WTC11 (cell line): Measurements from ENCODE around the gene MCM3AP. TPM values are rescaled to one million over a fixed set of nuclear protein-coding genes. Genes with fewer than 3 reads are reported as not detected.

Source experiments
- ATAC-seq: fragments of 200-7000 bp; cut with Tn5 transposase; 2 replicates; pipeline ENCODE4 v1.10.0; 2021; ENCODE audit warnings: mild to moderate bottlenecking, moderate library complexity
- CTCF ChIA-PET: fragments of 300-600 bp; sonication (Branson Sonifier 250); formaldehyde crosslinking; loops from one replicate; lab custom pipeline; 2021; ENCODE audit warnings: antibody characterized with exemption; lab: Charles Lee
- POLR2A ChIA-PET: fragments of 350-600 bp; sonication (Branson Sonifier 250); formaldehyde crosslinking; loops from one replicate; lab custom pipeline; 2021; ENCODE audit warnings: antibody characterized with exemption; lab: Charles Lee
- DNase-seq: peaks from one replicate; pipeline ENCODE4 v3.0.0; 2021; ENCODE audit warnings: low spot score
- H3K27ac Mint-ChIP-seq: 2 replicates; pipeline ENCODE4 v1.8.0; 2021; ENCODE audit warnings: mixed read lengths
- H3K27me3 Mint-ChIP-seq: 2 replicates; pipeline ENCODE4 v1.8.0; 2021; ENCODE audit warnings: low read depth, mild to moderate bottlenecking, moderate library complexity, mixed read lengths
- H3K36me3 Mint-ChIP-seq: 2 replicates; pipeline ENCODE4 v1.8.0; 2021; ENCODE audit warnings: mixed read lengths
- H3K4me1 Mint-ChIP-seq: 2 replicates; pipeline ENCODE4 v1.8.0; 2022; ENCODE audit warnings: mixed read lengths
- H3K4me3 Mint-ChIP-seq: 2 replicates; pipeline ENCODE4 v1.8.0; 2021; ENCODE audit warnings: mild to moderate bottlenecking, moderate library complexity, mixed read lengths
- H3K9me3 Mint-ChIP-seq: 2 replicates; pipeline ENCODE4 v1.8.0; 2021; ENCODE audit warnings: mixed read lengths
- AFF4 ChIP-seq: sonication (generic); formaldehyde crosslinking; IDR thresholded peaks from 2 replicates; pipeline ENCODE4 v1.8.1; 2023; ENCODE audit warnings: mild to moderate bottlenecking, missing genetic modification reagents, borderline replicate concordance
- ATF1 ChIP-seq: sonication (generic); formaldehyde crosslinking; IDR thresholded peaks from 2 replicates; pipeline ENCODE4 v1.8.1; 2023; ENCODE audit warnings: mild to moderate bottlenecking, moderate library complexity, missing genetic modification reagents
- ATF2 ChIP-seq: sonication (generic); formaldehyde crosslinking; IDR thresholded peaks from 2 replicates; pipeline ENCODE4 v1.8.1; 2022; ENCODE audit warnings: low read depth, missing genetic modification reagents, borderline replicate concordance
- CDX4 ChIP-seq: fragments of 250-450 bp; sonication (Bioruptor Pico); IDR thresholded peaks from 2 replicates; pipeline ENCODE4 v1.9.0; 2021; ENCODE audit warnings: moderate library complexity, mild to moderate bottlenecking, inconsistent platforms, borderline replicate concordance
- CREB1 ChIP-seq: sonication (generic); formaldehyde crosslinking; IDR thresholded peaks from 2 replicates; pipeline ENCODE4 v1.8.0; 2023; ENCODE audit warnings: mild to moderate bottlenecking, missing genetic modification reagents
- CREM ChIP-seq: sonication (generic); formaldehyde crosslinking; IDR thresholded peaks from 2 replicates; pipeline ENCODE4 v1.8.1; 2022; ENCODE audit warnings: mild to moderate bottlenecking, missing genetic modification reagents, moderate library complexity
- E2F1 ChIP-seq: sonication (generic); formaldehyde crosslinking; IDR thresholded peaks from 2 replicates; pipeline ENCODE4 v1.8.0; 2022; ENCODE audit warnings: mild to moderate bottlenecking, missing genetic modification reagents
- ELF4 ChIP-seq: sonication (generic); formaldehyde crosslinking; IDR thresholded peaks from 2 replicates; pipeline ENCODE4 v1.8.1; 2022; ENCODE audit warnings: low read depth, mild to moderate bottlenecking, moderate library complexity, missing genetic modification reagents
- FOXK1 ChIP-seq: sonication (generic); formaldehyde crosslinking; IDR thresholded peaks from 2 replicates; pipeline ENCODE4 v1.8.0; 2022; ENCODE audit warnings: mild to moderate bottlenecking, moderate library complexity, missing genetic modification reagents
- GABPB1 ChIP-seq: sonication (generic); formaldehyde crosslinking; IDR thresholded peaks from 2 replicates; pipeline ENCODE4 v1.8.1; 2023; ENCODE audit warnings: mild to moderate bottlenecking, missing genetic modification reagents
- HMGXB4 ChIP-seq: sonication (generic); formaldehyde crosslinking; IDR thresholded peaks from 2 replicates; pipeline ENCODE4 v1.8.1; 2023; ENCODE audit warnings: mild to moderate bottlenecking, moderate library complexity, missing genetic modification reagents
- MYBL2 ChIP-seq: sonication (generic); formaldehyde crosslinking; IDR thresholded peaks from 2 replicates; pipeline ENCODE4 v1.8.1; 2023; ENCODE audit warnings: mild to moderate bottlenecking, moderate library complexity, missing genetic modification reagents
- NFATC4 ChIP-seq: fragments of 250-450 bp; sonication (Bioruptor Pico); IDR thresholded peaks from 2 replicates; pipeline ENCODE4 v1.9.0; 2021; ENCODE audit warnings: mild to moderate bottlenecking
- OVOL2 ChIP-seq: fragments of 250-450 bp; sonication (Bioruptor Pico); IDR thresholded peaks from 2 replicates; pipeline ENCODE4 v1.9.0; 2021; ENCODE audit warnings: mild to moderate bottlenecking, borderline replicate concordance
- PREB ChIP-seq: sonication (generic); formaldehyde crosslinking; IDR thresholded peaks from 2 replicates; pipeline ENCODE4 v1.8.1; 2022; ENCODE audit warnings: mild to moderate bottlenecking, missing genetic modification reagents, moderate library complexity, borderline replicate concordance
- SP1 ChIP-seq: sonication (generic); formaldehyde crosslinking; conservative IDR thresholded peaks from 2 replicates; pipeline ENCODE4 v1.8.1; 2022; ENCODE audit warnings: missing genetic modification reagents
- USF1 ChIP-seq: sonication (generic); formaldehyde crosslinking; IDR thresholded peaks from 2 replicates; pipeline ENCODE4 v1.8.0; 2022; ENCODE audit warnings: mild to moderate bottlenecking, missing genetic modification reagents
- ZNF263 ChIP-seq: sonication (generic); formaldehyde crosslinking; IDR thresholded peaks from 2 replicates; pipeline ENCODE4 v1.8.1; 2022; ENCODE audit warnings: low read depth, mild to moderate bottlenecking, moderate library complexity, missing genetic modification reagents
- ZNF317 ChIP-seq: sonication (generic); formaldehyde crosslinking; IDR thresholded peaks from 2 replicates; pipeline ENCODE4 v1.8.1; 2023; ENCODE audit warnings: low read depth, mild to moderate bottlenecking, moderate library complexity, missing genetic modification reagents, borderline replicate concordance
- ZNF425 ChIP-seq: fragments of 250-450 bp; sonication (Bioruptor Pico); conservative IDR thresholded peaks from 2 replicates; pipeline ENCODE4 v1.9.0; 2021; ENCODE audit warnings: mild to moderate bottlenecking
- total RNA-seq: library from RNA; stranded (reverse); gene quantifications from 3 replicates; pipeline ENCODE4 v1.2.3, GENCODE V29; 2021

MCM3AP gene
- total RNA-seq, 1 experiment from 2014 or later, result 167 TPM

- TF ChIP-seq PREB (CRISPR knock-in tag) (no peak), GABPB1 (no peak)
These were observed 42.7 kb upstream of the MCM3AP start (continued) for GRCh38 chr21:46328151-46328550.

GRCh38 chr21:46327711-46328110 lies 42.3 kb upstream of the MCM3AP start:
- peaks cover 12% of the 10 kb centered on the region for H3K4me1 Mint-ChIP-seq
- ATAC-seq (no peak), DNase-seq (no peak)
- POLR2A ChIA-PET, result no interaction called here
- no peaks in the 10 kb centered on the region for H3K9me3 Mint-ChIP-seq
- CTCF ChIA-PET, result no interaction called here
- H3K4me3 Mint-ChIP-seq, result no peak overlapping the region
- H3K36me3 Mint-ChIP-seq, result peaks cover 44% of the 10 kb centered on the region
- H3K27me3 Mint-ChIP-seq, result no peaks in the 10 kb centered on the region
- H3K27ac Mint-ChIP-seq, result peak overlapping the region; percentile 5; the same call in 1 of the 2 replicates
- TF ChIP-seq OVOL2, result no peak
- no peak for TF ChIP-seq SP1
- TF ChIP-seq FOXK1 (CRISPR knock-in tag), result no peak
- no peak for TF ChIP-seq CREB1 (CRISPR knock-in tag)
- no peak for TF ChIP-seq PREB (CRISPR knock-in tag)
- TF ChIP-seq CREM, result no peak
- no peak for TF ChIP-seq MYBL2 (CRISPR knock-in tag)
- TF ChIP-seq ZNF263, result no peak
- TF ChIP-seq AFF4 (CRISPR knock-in tag), result no peak
- no peak for TF ChIP-seq USF1 (CRISPR knock-in tag)
- no peak for TF ChIP-seq ATF2 (CRISPR knock-in tag)
- TF ChIP-seq CDX4 (CRISPR knock-in tag), result no peak
- no peak for TF ChIP-seq HMGXB4 (CRISPR knock-in tag)
- no peak for TF ChIP-seq ATF1 (CRISPR knock-in tag)
- TF ChIP-seq ZNF317 (CRISPR knock-in tag), result no peak
- no peak for TF ChIP-seq ELF4 (CRISPR knock-in tag)
- TF ChIP-seq E2F1 (CRISPR knock-in tag), result no peak
- TF ChIP-seq ZNF425 (CRISPR knock-in tag), result no peak
- TF ChIP-seq NFATC4, result no peak
